ENCODE data around the gene HSD17B10. TPM values are rescaled to one million over a fixed set of nuclear protein-coding genes. Genes with fewer than 3 reads are reported as not detected.
"Not testable (repeated sequence)": the region's sequence is repeated elsewhere in the genome, so short reads cannot be mapped to it uniquely, and the experiment has no call there.

Gene HSD17B10
- total RNA-seq, 1 donor from 2014 or later = 96.8 TPM

DNA sequence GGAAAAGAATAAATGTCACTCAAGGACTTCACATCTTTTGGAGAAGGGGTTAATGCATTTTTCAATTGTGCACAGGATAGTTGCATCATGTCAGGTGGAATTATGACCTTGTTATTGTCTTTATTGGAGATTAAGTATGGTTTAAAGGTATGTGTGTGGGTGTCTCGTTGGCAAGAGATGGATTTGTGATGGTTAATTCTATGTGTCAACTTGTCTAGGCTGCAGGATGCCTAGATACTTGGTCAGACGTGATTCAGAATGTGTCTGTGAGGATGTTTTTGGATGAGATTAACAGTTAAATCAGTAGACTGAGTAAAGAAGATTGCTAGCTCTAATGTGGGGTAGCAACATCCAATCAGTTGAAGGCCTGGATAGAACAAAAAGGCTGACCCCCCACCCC, 42.2 kb upstream of the HSD17B10 start:
- Histone ChIP-seq H3K9me3 (ENCODE audit: insufficient read depth, low read depth, low read length) (no peaks in the 10 kb centered on the region), H4K20me1 (ENCODE audit: insufficient read depth, low read length) (no peaks in the 10 kb centered on the region), H3K27me3 (ENCODE audit: insufficient read depth, low read length) (no peaks in the 10 kb centered on the region), H2AFZ (ENCODE audit: low read depth, low read length) (no peak overlapping the region), H3K36me3 (ENCODE audit: insufficient read depth, low read length) (no peaks in the 10 kb centered on the region), H3K4me2 (ENCODE audit: low read length) (peak overlapping the region; percentile 44), H3K4me3 (ENCODE audit: insufficient read depth, low read depth, low read length) (no peak overlapping the region), H3K4me1 (ENCODE audit: insufficient read depth, low read length) (peaks cover 5% of the 10 kb centered on the region), H3K9ac (ENCODE audit: low read length) (no peak overlapping the region), H3K27ac (ENCODE audit: low read depth, low read length) (peak overlapping the region; percentile 61), H3K79me2 (ENCODE audit: insufficient read depth, low read length) (no peaks in the 10 kb centered on the region)
- TF ChIP-seq, protein P1, sequence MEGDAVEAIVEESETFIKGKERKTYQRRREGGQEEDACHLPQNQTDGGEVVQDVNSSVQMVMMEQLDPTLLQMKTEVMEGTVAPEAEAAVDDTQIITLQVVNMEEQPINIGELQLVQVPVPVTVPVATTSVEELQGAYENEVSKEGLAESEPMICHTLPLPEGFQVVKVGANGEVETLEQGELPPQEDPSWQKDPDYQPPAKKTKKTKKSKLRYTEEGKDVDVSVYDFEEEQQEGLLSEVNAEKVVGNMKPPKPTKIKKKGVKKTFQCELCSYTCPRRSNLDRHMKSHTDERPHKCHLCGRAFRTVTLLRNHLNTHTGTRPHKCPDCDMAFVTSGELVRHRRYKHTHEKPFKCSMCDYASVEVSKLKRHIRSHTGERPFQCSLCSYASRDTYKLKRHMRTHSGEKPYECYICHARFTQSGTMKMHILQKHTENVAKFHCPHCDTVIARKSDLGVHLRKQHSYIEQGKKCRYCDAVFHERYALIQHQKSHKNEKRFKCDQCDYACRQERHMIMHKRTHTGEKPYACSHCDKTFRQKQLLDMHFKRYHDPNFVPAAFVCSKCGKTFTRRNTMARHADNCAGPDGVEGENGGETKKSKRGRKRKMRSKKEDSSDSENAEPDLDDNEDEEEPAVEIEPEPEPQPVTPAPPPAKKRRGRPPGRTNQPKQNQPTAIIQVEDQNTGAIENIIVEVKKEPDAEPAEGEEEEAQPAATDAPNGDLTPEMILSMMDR (IDR thresholded peaks at IDR 0.05; ENCODE audit: insufficient read depth, low read depth, low read length) = no peak
- TF ChIP-seq EZH2 (IDR thresholded peaks at IDR 0.05; ENCODE audit: insufficient read depth, low read length) = no peak
- H3K4me1 Mint-ChIP-seq (ENCODE audit: low read depth, unreplicated experiment) = peaks cover 2% of the 10 kb centered on the region
- DNase-seq (ENCODE audit: low read depth) (peak; percentile 84), FAIRE-seq (peak; percentile 95)
- no peaks in the 10 kb centered on the region for H3K36me3 Mint-ChIP-seq (ENCODE audit: low read depth, unreplicated experiment)
- H3K27ac Mint-ChIP-seq (ENCODE audit: unreplicated experiment) = peak overlapping the region; percentile 58
- H3K4me3 Mint-ChIP-seq (ENCODE audit: unreplicated experiment) = no peak overlapping the region
- H3K27me3 Mint-ChIP-seq (ENCODE audit: low read depth, unreplicated experiment) = peaks cover 16% of the 10 kb centered on the region
- H3K9me3 Mint-ChIP-seq (ENCODE audit: unreplicated experiment) = no peaks in the 10 kb centered on the region

DNA sequence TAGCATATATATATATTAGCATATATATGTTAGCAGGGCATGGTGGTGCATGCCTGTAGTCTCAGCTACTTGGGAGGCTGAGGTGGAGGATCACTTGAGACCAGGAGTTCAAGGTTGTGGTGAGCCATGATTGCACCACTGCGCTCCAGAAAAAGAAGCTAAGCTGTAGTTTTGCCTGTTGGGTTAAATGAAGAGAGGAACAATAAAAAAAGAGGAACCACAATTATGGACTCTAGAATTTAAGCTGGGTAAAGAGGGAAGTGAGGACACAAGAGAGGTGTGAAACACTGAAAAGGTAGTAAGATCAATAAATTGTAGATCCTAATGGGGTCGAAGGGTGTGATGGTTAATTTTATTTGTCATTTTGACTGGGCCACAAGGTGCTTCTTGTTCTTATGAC, 40.5 kb upstream of the HSD17B10 start:
- no peak overlapping the region for H3K27ac Mint-ChIP-seq (ENCODE audit: unreplicated experiment)
- no peaks in the 10 kb centered on the region for H3K79me2 ChIP-seq (ENCODE audit: insufficient read depth, low read length)
- no peak for DNase-seq (ENCODE audit: low read depth)
- peaks cover 13% of the 10 kb centered on the region for H3K27me3 Mint-ChIP-seq (ENCODE audit: low read depth, unreplicated experiment)
- TF ChIP-seq EZH2 (IDR thresholded peaks at IDR 0.05; ENCODE audit: insufficient read depth, low read length) = no peak
- TF ChIP-seq, protein P1 (IDR thresholded peaks at IDR 0.05; ENCODE audit: insufficient read depth, low read depth, low read length) = no peak
- no peaks in the 10 kb centered on the region for H3K9me3 ChIP-seq (ENCODE audit: insufficient read depth, low read depth, low read length)
- no peak overlapping the region for H3K27ac ChIP-seq (ENCODE audit: low read depth, low read length)
- no peaks in the 10 kb centered on the region for H3K36me3 ChIP-seq (ENCODE audit: insufficient read depth, low read length)
- H3K4me2 ChIP-seq (ENCODE audit: low read length) = no peak overlapping the region
- no peaks in the 10 kb centered on the region for H3K36me3 Mint-ChIP-seq (ENCODE audit: low read depth, unreplicated experiment)
- peak; percentile 87 for FAIRE-seq
- H4K20me1 ChIP-seq (ENCODE audit: insufficient read depth, low read length) = no peaks in the 10 kb centered on the region
- H3K4me1 ChIP-seq (ENCODE audit: insufficient read depth, low read length) = peaks cover 5% of the 10 kb centered on the region
- no peak overlapping the region for H3K9ac ChIP-seq (ENCODE audit: low read length)
- no peak overlapping the region for H3K4me3 ChIP-seq (ENCODE audit: insufficient read depth, low read depth, low read length)
- H3K27me3 ChIP-seq (ENCODE audit: insufficient read depth, low read length) = no peaks in the 10 kb centered on the region
- H3K4me3 Mint-ChIP-seq (ENCODE audit: unreplicated experiment) = no peak overlapping the region
- peaks cover 2% of the 10 kb centered on the region for H3K4me1 Mint-ChIP-seq (ENCODE audit: low read depth, unreplicated experiment)
- H2AFZ ChIP-seq (ENCODE audit: low read depth, low read length) = no peak overlapping the region
- no peaks in the 10 kb centered on the region for H3K9me3 Mint-ChIP-seq (ENCODE audit: unreplicated experiment)

DNA sequence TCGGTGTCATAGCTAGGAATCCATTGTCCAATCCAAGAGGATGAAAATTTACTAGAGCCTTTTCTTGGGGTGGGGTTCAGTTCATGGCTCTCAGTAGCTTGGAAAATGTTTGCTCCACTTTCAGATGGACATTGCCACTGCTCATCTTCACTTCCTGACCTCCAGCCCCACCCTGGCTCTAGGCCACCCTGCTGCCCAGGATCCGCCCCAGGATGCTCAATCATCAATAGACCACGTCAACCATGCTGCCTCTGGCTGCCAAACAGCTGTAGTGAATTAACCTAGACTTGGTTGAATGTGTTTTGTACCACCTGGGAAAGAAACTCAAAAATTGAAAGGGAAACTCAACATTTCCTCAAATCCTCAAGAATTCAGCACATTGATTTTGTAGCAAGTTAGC, 37.2 kb upstream of the HSD17B10 start:
- Histone ChIP-seq H4K20me1 (ENCODE audit: insufficient read depth, low read length) (no peaks in the 10 kb centered on the region), H3K9me3 (ENCODE audit: insufficient read depth, low read depth, low read length) (no peaks in the 10 kb centered on the region), H2AFZ (ENCODE audit: low read depth, low read length) (no peak overlapping the region), H3K27me3 (ENCODE audit: insufficient read depth, low read length) (no peaks in the 10 kb centered on the region), H3K36me3 (ENCODE audit: insufficient read depth, low read length) (no peaks in the 10 kb centered on the region), H3K4me1 (ENCODE audit: insufficient read depth, low read length) (no peaks in the 10 kb centered on the region), H3K27ac (ENCODE audit: low read depth, low read length) (no peak overlapping the region), H3K4me2 (ENCODE audit: low read length) (no peak overlapping the region), H3K4me3 (ENCODE audit: insufficient read depth, low read depth, low read length) (no peak overlapping the region), H3K79me2 (ENCODE audit: insufficient read depth, low read length) (no peaks in the 10 kb centered on the region), H3K9ac (ENCODE audit: low read length) (no peak overlapping the region)
- Mint-ChIP-seq H3K27ac (ENCODE audit: unreplicated experiment) (no peak overlapping the region), H3K27me3 (ENCODE audit: low read depth, unreplicated experiment) (peaks cover 18% of the 10 kb centered on the region), H3K4me3 (ENCODE audit: unreplicated experiment) (no peak overlapping the region), H3K9me3 (ENCODE audit: unreplicated experiment) (no peaks in the 10 kb centered on the region), H3K4me1 (ENCODE audit: low read depth, unreplicated experiment) (peaks cover 2% of the 10 kb centered on the region), H3K36me3 (ENCODE audit: low read depth, unreplicated experiment) (no peaks in the 10 kb centered on the region)
- DNase-seq (ENCODE audit: low read depth) (no peak), FAIRE-seq (no peak)
- TF ChIP-seq, protein P1 (IDR thresholded peaks at IDR 0.05; ENCODE audit: insufficient read depth, low read depth, low read length) = no peak
- no peak for TF ChIP-seq EZH2 (IDR thresholded peaks at IDR 0.05; ENCODE audit: insufficient read depth, low read length)

DNA sequence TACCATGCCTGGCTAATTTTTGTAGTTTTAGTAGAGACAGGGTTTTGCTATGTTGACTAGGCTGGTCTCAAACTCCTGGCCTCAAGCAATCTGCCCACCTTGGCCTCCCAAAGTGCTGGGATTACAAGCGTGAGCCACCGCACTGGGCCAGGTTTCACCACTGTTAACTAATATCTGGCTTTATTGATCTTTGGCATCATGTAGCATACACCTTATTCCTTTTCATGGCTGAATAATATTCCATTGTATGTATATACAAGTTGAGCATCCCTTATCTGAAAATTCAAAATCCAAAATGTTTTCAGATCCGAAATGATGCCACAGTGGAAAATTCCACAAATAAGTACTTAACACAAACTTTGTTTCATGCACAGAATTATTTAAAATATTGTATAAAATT, 34.5 kb upstream of the HSD17B10 start:
- H3K9me3 Mint-ChIP-seq (ENCODE audit: unreplicated experiment); DNase-seq (ENCODE audit: low read depth); H3K9me3 ChIP-seq (ENCODE audit: insufficient read depth, low read depth, low read length); H3K4me3 ChIP-seq (ENCODE audit: insufficient read depth, low read depth, low read length); H3K4me1 ChIP-seq (ENCODE audit: insufficient read depth, low read length); H3K4me3 Mint-ChIP-seq (ENCODE audit: unreplicated experiment); H3K79me2 ChIP-seq (ENCODE audit: insufficient read depth, low read length); H3K36me3 Mint-ChIP-seq (ENCODE audit: low read depth, unreplicated experiment); H3K36me3 ChIP-seq (ENCODE audit: insufficient read depth, low read length); H3K27me3 ChIP-seq (ENCODE audit: insufficient read depth, low read length); H4K20me1 ChIP-seq (ENCODE audit: insufficient read depth, low read length); H3K27ac Mint-ChIP-seq (ENCODE audit: unreplicated experiment); H2AFZ ChIP-seq (ENCODE audit: low read depth, low read length); H3K4me1 Mint-ChIP-seq (ENCODE audit: low read depth, unreplicated experiment); H3K4me2 ChIP-seq (ENCODE audit: low read length); H3K9ac ChIP-seq (ENCODE audit: low read length); H3K27ac ChIP-seq (ENCODE audit: low read depth, low read length): not testable (repeated sequence)
- FAIRE-seq = peak; percentile 49
- H3K27me3 Mint-ChIP-seq (ENCODE audit: low read depth, unreplicated experiment) = peaks cover 13% of the 10 kb centered on the region

Measured in astrocyte (in vitro differentiated cells and primary cell).